Activated CD4-positive, CD25-positive, alpha-beta regulatory T cell (primary cell): Measurements from ENCODE around the gene CASS4.

Experiments
- DNase-seq, 4 experiments: peaks; one replicate each; lab custom pipeline; 2025; lab: John Stamatoyannopoulos, UW

The CASS4 gene

GRCh38 chr20:56506103-56506502 is 94.0 kb downstream of the CASS4 start:
- no peak for DNase-seq
